GM18909 (cell line): ENCODE data around the gene AKNA.

Source experiments
- ATAC-seq: cut with Tn5 transposase; IDR thresholded peaks from one replicate; pipeline ENCODE4 v1.9.1; 2021; ENCODE audit warnings: mild to moderate bottlenecking; ENCODE audit not compliant: unreplicated experiment, poor library complexity

AKNA gene, protein sequence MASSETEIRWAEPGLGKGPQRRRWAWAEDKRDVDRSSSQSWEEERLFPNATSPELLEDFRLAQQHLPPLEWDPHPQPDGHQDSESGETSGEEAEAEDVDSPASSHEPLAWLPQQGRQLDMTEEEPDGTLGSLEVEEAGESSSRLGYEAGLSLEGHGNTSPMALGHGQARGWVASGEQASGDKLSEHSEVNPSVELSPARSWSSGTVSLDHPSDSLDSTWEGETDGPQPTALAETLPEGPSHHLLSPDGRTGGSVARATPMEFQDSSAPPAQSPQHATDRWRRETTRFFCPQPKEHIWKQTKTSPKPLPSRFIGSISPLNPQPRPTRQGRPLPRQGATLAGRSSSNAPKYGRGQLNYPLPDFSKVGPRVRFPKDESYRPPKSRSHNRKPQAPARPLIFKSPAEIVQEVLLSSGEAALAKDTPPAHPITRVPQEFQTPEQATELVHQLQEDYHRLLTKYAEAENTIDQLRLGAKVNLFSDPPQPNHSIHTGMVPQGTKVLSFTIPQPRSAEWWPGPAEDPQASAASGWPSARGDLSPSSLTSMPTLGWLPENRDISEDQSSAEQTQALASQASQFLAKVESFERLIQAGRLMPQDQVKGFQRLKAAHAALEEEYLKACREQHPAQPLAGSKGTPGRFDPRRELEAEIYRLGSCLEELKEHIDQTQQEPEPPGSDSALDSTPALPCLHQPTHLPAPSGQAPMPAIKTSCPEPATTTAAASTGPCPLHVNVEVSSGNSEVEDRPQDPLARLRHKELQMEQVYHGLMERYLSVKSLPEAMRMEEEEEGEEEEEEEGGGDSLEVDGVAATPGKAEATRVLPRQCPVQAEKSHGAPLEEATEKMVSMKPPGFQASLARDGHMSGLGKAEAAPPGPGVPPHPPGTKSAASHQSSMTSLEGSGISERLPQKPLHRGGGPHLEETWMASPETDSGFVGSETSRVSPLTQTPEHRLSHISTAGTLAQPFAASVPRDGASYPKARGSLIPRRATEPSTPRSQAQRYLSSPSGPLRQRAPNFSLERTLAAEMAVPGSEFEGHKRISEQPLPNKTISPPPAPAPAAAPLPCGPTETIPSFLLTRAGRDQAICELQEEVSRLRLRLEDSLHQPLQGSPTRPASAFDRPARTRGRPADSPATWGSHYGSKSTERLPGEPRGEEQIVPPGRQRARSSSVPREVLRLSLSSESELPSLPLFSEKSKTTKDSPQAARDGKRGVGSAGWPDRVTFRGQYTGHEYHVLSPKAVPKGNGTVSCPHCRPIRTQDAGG (N-terminal part only)

DNA sequence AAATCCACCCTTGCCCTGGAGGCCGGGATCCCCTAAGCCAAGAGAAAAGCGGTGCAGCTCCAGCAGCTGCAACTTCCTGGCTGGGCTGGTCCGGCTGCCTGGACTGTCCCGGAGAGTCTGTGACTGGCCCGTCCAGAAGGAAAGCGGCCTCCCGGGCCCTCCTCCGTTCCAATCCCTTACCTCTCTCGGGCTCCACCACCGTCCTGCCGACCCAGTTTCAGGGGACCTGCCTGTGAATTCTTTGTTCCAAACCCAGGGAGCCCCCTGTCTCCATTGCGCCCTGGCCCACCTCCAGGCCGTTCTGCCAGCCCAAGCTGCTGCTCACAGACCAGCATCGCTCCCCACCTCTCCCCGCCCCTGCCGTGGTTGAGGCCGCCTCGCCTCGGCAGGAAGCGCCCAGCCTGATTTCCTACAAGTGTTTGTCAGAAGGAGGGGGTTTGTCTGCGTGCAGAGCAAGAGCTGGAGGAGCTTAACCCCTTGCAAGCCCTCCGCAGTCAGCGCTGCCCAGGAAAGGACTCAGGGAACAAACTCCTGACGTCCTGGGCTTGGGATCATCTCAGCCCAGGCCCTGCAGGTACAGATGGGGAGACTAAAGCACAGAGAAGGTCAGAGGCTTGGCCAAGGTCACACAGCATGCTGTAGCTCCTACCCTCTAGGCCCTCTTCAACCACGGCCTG, at the start of gene AKNA:
Gene AKNA, minus strand, starts transcription at position 303 of the 677 bp plus-strand sequence. CDS start 6,649 bp downstream, outside the sequence.
- peak; percentile 34 for ATAC-seq

DNA sequence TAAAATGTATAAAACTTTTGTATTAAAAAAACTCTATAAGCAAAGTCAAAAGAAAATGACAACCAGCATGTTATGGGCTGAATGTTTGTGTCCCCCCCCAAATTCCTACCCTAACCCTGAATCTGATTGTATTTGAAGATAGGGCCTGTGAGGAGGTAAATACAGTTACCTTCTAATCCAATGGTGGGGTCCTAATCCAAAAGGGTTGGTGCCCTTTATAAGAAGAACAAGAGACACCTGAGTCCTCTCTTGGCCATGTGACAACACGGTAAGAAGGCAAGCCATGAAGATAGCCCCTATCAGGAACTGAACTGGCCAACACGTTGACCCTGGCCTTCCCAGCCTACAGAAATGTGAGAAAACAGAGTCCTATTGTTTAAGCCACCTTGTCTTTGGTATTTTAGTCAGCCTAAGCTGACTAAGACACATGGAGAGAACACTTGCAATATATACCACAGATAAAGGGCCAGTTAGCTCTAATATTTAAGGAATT, 49.7 kb upstream of the AKNA start:
- no peak for ATAC-seq

DNA sequence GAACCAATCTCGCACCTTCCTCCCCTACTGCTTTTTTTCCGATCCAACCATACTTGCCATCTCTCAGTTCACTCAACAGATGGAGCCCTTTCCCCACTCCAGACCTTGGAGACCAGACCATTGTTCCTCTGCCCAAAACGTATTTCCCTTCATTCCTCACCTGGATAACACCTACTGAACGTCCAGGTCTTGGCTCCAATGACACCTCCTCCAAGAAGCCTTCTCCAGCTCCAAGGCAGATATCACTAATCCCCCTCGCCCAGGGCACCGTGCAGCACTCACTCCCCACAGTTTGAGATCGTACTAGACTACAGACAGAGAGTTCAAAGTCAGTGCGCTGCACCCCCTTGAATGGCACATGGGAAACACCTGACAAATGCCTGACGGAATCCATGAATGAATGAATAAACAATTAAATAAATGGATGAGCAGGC, 47.1 kb upstream of the AKNA start:
- ATAC-seq = no peak

DNA sequence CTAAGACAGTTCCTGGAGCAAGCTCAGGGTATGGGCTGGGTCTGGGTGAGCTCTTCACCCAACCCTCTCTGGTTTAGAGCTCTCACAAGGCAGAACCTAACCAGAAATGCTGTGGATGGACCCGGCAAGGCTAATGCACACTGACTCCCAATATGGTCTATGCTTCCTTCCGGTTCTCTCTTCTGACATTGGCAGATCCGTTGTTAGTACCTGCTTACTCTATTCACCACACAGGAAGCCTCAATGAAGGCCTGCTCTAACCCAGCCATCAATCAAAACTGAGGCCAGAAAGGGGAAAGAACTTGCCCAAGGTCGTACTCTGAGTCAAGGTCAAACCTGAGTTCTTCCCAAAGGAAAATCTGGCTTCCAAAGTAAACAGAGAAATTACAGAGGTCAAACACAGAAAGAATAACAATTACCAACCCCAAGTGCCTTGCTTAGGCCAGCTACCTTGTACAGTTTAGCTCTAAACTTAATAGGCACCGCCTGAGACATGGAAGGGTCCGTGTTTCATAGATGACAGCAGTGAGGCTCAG, 46.0 kb upstream of the AKNA start:
- ATAC-seq = no peak

DNA sequence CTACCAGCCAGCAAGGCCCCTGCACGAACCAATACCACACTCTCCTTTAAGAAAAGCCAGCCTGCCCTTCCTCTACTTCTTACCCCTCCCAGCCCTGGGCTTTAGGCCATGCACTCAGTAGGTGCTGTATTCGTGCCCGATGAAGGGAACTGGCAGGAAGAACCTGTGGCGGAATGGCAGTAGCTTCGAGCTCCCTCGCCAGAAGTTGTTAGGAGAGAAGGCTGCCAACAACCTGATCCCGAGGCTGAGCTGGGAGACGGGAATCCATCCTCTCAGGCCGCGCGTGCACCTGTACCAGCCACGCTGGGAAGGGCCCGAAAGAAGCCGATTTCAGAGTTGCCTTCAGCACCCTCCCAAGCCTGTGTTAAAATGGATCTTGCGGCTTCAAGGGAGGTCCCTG, 45.3 kb upstream of the AKNA start:
- no peak for ATAC-seq

DNA sequence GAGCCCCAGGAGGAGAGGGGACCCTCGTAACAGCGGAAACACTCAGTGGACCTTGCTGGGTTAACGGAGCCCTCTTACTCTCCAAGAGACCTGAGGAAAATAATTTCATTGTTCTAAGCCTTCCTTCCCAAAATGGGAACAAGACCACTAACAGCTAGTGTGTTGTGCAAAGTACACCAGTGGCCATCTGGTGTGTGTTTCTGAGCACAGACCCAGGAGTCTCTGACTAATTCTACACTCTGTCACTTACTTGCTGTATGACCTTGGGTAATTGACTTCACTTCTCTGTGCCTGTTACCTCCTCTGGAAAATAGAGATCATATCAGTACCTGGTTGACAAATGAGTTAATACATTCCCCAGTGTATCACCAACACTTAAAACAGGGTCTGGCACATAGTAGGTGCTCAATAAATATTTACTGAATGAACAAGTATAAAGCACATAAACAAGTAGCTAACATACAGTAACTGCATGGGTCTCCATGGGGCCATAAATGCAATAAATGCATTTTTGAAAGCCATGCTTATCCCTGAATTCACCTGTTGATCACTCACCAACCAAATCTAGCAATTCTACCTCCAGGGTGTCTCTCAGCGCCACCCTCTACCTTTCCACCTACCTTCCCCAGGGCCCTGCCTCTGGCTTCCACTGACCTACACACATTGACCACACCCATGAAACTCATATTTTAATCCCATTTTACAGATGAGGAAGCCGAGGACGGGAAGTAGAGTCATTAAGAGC, 44.7 kb upstream of the AKNA start:
- no peak for ATAC-seq

DNA sequence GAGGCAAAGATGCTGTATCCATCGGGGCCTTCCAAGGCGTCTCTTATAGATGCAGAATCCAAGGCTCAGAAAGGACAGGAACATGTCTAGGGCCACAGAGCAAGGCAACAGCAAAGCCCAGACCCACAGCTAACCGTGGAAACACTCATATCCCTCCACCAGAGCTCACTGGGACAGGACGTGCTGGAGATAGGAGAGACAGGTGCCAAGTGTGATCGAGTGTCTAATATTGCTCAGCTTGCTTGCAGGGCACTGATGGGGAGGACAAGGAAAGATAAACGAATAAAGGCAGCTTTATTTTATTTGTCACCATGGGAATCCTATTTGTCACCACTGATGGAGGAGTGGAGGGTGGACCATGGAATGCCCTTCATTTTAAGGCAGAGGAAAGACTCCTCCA, 44.0 kb upstream of the AKNA start:
- ATAC-seq = no peak

DNA sequence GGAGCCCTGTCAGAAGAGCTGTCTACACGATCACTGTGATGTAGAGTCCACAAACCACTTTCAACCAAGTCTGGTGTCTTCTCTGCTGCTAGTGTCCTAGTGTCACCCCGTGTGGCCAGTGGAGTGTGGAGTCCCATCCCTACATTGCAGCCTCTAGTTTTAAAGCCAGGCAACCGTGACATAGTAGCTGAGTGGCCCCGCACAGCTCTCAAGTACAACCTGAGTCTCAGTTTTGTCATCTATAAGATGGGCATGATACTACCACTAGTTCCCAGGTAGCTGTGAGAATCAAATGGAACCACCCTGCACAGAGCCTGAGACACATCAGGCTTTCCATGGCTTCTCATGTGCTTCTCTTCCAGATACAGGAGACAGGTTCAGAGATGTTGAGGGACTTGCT, 43.2 kb upstream of the AKNA start:
- no peak for ATAC-seq

DNA sequence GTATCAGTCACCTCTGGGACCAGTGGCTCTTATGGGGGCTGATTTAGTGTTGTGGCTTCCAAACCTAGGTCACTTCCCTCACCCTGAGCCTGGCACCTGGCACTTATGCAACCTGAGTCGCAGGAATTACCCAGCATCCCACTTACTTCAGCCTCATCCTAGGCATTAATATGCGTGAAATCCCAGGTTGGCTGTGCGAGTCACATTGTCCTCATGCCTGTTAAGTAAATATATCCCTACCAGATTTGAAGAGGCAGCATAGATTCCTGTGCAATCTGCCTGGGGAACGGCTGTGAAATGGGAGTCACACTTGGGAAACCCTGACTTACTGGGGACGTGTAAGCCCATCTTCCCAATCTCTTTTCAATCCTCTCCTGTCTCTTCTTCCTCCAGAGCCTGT, 42.7 kb upstream of the AKNA start:
- ATAC-seq = no peak

DNA sequence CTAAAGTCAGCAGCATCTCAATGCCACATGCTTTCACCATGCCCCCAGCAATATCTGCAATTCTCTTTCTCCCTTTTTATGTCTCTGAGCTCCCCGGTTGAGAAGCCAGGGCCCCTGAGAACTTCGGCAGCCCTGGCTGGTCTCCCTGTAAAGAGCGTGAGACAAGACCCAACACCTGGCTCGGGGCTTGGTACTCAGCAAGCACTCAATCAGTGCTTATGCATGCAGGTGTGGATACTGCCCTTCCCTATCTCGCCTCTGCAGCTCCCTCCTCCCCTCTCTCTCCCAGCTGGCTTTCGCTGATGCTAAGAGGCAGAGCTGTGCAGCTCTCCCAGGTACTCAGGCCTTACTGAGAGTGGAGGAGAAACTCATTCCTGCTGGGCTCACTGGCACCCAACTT, 41.7 kb upstream of the AKNA start:
- no peak for ATAC-seq

DNA sequence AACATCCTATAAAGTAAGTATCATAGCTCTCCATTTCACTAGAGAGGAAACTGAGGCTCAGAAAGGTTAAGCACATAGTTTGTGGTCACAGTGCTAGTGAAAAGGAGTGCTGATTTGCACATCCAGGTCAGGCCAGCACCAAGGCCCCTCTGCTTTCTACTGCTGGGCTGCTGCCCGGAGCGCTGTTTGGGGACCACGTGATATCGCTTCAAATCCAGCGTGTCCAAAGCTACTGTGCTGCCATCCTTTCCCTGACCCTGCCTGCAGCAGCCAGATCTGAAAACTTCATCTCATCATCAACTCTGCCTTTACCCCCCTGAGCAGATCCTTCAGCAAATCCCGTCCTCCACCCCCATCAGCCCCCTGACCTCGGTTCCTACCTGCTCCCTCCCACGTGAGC, 40.7 kb upstream of the AKNA start:
- ATAC-seq = no peak

DNA sequence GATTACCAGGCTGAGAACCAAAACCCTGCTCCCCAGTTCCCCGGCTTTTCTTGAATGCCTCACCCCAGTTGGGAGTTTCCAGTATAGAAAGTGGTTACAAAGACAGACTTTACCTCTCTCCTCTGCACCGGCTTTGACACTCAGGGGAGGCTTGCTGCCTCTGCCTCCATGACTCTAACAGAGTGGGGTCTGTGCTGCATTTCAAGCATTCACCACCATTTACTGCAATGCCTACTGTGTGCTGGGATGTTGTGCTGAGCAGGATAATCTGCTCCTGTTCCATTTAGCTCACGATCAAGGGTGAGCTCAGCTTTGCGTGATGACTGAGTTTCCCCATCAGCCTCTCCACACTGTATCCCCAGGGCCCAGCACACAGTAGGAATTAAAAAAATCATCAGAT, 39.9 kb upstream of the AKNA start:
- no peak for ATAC-seq

DNA sequence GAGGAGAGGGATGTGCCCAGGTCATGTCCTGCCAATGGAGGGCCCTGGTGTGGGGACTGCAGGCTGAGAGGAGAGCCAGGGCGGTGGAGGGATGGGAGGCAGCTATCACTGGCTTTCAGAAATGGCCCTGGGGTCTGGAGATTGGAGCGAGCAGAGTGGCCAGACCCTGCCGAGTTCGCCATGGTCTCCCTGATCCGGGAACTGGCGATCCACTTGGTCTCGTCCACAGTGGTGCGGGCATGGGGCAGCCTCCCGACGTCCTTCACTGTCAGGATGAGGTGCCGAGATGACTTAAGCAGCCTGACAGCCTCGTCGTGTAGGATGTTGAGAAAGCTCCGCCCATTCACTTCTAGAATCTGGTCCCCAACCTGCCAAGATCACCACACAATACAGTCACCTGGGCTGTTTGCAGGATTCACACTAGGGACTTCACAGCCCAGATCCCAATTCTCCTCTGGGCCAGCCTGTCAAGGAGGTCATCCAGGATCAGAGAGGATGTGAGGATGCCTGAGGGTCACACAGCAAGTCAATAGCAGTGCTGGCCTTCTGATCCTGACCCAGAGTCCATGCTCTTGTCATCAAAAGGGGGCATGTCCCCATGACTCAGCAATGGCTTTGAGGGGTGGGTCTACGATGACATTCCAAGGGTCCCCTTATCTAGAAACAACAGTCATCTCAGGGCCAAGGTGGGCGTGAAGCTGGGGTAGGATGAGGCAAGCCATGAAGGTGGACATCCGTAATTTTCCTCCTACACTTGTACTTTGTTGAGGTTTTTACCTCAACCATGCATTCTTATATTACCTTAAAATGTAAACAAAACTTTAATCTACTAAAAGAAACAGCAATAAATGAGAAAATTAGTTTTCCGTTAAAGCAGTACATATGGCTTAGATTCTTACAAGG, 38.5 kb upstream of the AKNA start:
- no peak for ATAC-seq

DNA sequence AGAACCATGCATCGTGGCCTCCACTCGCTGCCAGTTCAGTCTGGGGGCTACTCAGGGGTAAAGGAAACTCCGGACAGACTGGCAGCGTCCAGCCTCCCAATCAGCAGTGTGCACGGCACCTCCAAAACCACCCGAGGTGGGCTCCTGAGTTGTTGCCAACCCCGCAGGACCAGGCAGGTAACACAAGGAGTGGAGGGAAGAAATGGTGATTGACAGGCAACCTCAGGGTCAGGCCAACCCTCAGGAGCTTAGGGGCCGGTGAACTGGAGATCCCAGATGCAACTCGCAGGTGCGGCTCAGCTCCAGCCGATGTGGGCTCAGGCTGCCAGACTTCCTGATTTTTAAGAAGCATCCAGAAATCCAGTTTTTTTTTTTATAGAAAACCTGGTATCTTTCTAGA, 37.3 kb upstream of the AKNA start:
- ATAC-seq = no peak

DNA sequence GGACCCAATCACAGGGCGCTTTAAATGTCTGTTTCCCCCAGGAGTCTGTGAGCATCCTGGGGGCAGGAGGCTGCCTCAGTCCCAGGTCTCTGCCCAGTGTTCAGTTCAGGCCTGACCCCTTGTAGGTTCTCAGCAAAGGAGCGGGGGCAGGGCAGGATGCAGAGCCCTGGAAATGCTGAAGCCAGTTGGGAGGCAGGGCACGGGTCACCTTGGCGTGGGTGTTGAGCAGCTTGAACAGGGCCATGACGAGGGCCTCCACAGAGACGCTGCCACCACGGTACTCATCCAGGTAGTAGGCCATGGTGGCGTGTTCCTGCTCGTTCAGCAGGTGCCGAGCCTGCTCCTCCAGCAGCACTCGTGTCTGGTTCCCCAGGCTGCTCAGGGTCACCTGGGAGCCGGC, 36.3 kb upstream of the AKNA start:
- no peak for ATAC-seq

DNA sequence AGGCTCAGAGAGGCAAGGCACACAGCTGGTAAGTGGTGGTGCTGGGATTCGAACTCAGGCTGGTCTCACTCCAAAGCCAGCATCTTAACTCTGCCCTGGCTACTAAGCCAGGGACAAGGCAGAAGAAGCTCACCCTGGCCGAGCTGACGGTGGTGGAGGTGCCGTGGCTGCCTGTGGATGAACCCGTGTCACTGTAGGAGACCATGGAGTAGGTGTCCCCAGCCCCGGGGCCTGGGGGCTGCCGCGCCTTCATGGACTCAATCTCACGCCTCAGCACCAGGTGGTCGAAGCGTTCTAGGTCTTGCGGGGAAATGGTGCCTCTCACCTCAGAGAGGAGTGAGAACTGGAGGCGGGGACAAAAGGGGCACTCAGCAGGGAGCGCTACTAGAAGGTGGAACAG, 35.4 kb upstream of the AKNA start:
- no peak for ATAC-seq

DNA sequence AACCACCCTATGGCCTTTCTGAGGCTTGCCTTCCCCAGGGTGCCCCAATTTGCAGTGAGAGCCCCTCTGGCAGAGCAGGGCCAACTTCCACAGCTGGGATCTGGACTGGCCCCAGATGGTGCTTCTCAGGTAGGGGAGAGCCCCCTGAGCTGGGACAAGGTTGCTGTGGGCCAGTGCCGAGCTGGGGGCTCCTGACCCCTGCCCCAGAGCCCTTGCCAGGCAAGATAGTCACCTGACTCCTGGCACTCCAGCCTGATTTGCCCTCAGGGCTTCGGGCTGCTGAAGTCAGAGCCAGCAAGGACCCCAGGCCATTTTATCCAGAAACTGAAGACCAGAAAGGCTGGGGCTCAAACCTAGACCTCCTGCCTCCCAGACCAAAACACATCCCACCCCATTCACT, 33.4 kb upstream of the AKNA start:
- no peak for ATAC-seq

DNA sequence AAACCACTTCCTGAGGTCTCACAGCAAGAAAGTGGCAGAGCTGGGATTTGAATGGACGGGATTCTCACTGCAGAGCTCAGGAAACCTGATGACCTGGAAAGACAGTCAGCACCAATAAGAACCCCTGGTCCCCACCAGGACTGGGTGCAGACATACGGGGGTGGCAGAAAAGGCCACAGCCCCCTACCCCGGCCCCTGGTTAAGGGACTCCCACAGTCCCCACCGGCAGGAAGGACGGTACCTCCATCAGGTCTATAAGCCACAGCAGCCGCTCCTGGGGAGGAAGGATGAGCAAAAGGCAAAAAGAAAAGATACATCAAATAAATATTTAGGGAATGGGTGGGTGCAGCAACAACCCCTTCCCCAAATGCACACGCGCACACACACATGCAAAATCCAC, 32.0 kb upstream of the AKNA start:
- ATAC-seq = no peak
